Measurements from ENCODE around the gene ITSN2.

DNA sequence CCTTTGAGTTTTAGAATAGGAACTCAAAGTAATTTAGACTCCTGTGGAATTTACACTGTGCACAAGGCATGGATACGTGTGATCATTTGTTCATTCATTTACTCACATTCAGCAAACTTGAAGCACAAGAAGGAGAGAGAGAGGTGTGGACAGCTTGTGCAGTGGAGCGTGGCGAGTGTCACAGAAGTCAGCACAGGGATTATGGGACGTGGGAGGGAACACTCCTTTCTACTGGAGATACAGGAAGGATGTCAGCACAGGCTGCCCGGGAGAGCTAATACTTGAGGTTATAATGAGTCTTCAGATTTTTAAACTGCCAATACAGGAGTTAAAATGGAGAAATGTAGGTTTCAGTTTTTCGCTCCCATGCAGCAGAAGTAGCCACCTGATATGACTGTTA, 178.5 kb downstream of the ITSN2 start:
- TF ChIP-seq CTCF (IDR thresholded peaks at IDR 0.05) (no peak), POLR2A (IDR thresholded peaks at IDR 0.05) (no peak)

All from body of pancreas (tissue), 4 donors.